Bone marrow (tissue), 2 donors: ENCODE results near the gene TIAM2.
"Not testable (repeated sequence)": the region's sequence is repeated elsewhere in the genome, so short reads cannot be mapped to it uniquely, and the experiment has no call there.

Source experiments
- DNase-seq, 2 donors: peaks; one replicate each; lab custom pipeline; 2025; lab: John Stamatoyannopoulos, UW

TIAM2 gene

GRCh38 chr6:154995254-154996015 lies at the start of gene TIAM2:
Gene TIAM2, plus strand, starts transcription at chr6:154995315. Its CDS starts 133,909 bp downstream, at chr6:155129224.
- peak in 1 of 2 donors; percentile 3 for DNase-seq

- no peak for DNase-seq
Observed at GRCh38 chr6:154950979-154951344, 44.2 kb upstream of the TIAM2 start.

GRCh38 chr6:154951345-154952200 lies 43.5 kb upstream of the TIAM2 start:
- peak in 1 of 2 donors; percentile 41 for DNase-seq

GRCh38 chr6:154953644-154954043 lies 41.5 kb upstream of the TIAM2 start:
- DNase-seq, result no peak

- DNase-seq, result no peak
Observed at GRCh38 chr6:154954347-154954746, 40.8 kb upstream of the TIAM2 start.

GRCh38 chr6:154956771-154957522 lies 38.2 kb upstream of the TIAM2 start:
- no peak for DNase-seq

- no peak for DNase-seq
Observed at GRCh38 chr6:154958469-154958868, 36.6 kb upstream of the TIAM2 start.

- DNase-seq, result no peak
Observed at GRCh38 chr6:154960299-154960843, 34.7 kb upstream of the TIAM2 start.

- DNase-seq, result no peak
Observed at GRCh38 chr6:154960854-154961530, 34.1 kb upstream of the TIAM2 start.

- DNase-seq, result no peak
Observed at GRCh38 chr6:154962753-154963152, 32.4 kb upstream of the TIAM2 start.

GRCh38 chr6:154966065-154966770 lies 28.9 kb upstream of the TIAM2 start:
- DNase-seq, result not testable (repeated sequence)

- no peak for DNase-seq
Observed at GRCh38 chr6:154969796-154970195, 25.3 kb upstream of the TIAM2 start.

- no peak for DNase-seq
Observed at GRCh38 chr6:154974485-154975149, 20.5 kb upstream of the TIAM2 start.

GRCh38 chr6:154977588-154977987 lies 17.5 kb upstream of the TIAM2 start:
- DNase-seq, result no peak

- DNase-seq, result no peak
Observed at GRCh38 chr6:154980273-154981078, 14.6 kb upstream of the TIAM2 start.

GRCh38 chr6:154981079-154981870 lies 13.8 kb upstream of the TIAM2 start:
- DNase-seq, result no peak

- DNase-seq, result no peak
Observed at GRCh38 chr6:154984146-154984545, 11.0 kb upstream of the TIAM2 start.

- DNase-seq, result no peak
Observed at GRCh38 chr6:154986787-154987235, 8.3 kb upstream of the TIAM2 start.

- DNase-seq, result no peak
Observed at GRCh38 chr6:154989448-154989847, 5.7 kb upstream of the TIAM2 start.
